Body of pancreas (tissue), 4 donors: ENCODE data around the gene NF2. TPM values are rescaled to one million over a fixed set of nuclear protein-coding genes. Genes with fewer than 3 reads are reported as not detected.

Experiments
- ATAC-seq: fragments of 150-250 bp; one replicate; pipeline ENCODE4 v1.9.1; 2016
- DNase-seq, 4 donors: peaks; one replicate each; pipeline ENCODE4 v3.0.0-alpha.2; 2019
- H3K27ac ChIP-seq, 4 donors: fragments of 200-600 bp; sonication (generic); 1 replicate in 3 of 4; 2 replicates in 1 of 4; pipeline versions ENCODE4 v1.5.1 to v1.6.1; 2016 to 2019; ENCODE audit warnings: mild to moderate bottlenecking in 1 of 4, mixed read lengths in 1 of 4, moderate library complexity in 1 of 4
- H3K27me3 ChIP-seq, 2 donors: fragments of 200-600 bp; sonication (generic); one replicate each; pipeline ENCODE4 v1.6.0; 2016; ENCODE audit warnings: mild to moderate bottlenecking in 1 of 2
- H3K36me3 ChIP-seq, 2 donors: fragments of 200-600 bp; sonication (generic); replicated peaks in 1 of 2; 2 replicates each; pipeline ENCODE4 v1.5.1; 2016; ENCODE audit warnings: low read depth in 2 of 2; ENCODE audit not compliant: insufficient read depth in 1 of 2
- H3K4me1 ChIP-seq: fragments of 200-600 bp; sonication (generic); one replicate; pipeline ENCODE4 v1.6.0; 2016
- H3K4me3 ChIP-seq, 2 donors: fragments of 200-600 bp; sonication (generic); 1 replicate in 1 of 2; 2 replicates in 1 of 2; pipeline ENCODE4 v1.5.1; 2016 to 2019
- H3K9me3 ChIP-seq, 3 donors: fragments of 200-600 bp; sonication (generic); 1 replicate in 2 of 3; 2 replicates in 1 of 3; pipeline ENCODE4 v1.5.1; 2016
- POLR2A ChIP-seq, 3 donors: fragments of 450-650 bp; IDR thresholded peaks; one replicate each; pipeline ENCODE4 v1.6.1; 2016; ENCODE audit warnings: antibody characterized with exemption in 3 of 3, mild to moderate bottlenecking in 2 of 3
- WGBS, 2 donors: methylation state at CpG; one replicate each; pipeline ENCODE4 v1.1.5; 2017; 5-methylcytosine and 5-hydroxymethylcytosine counted together
- intact Hi-C: fragments of 100-400 bp; cut with DNase I; formaldehyde crosslinking; loops from one replicate; pipeline ENCODE4 v1.15.1; 2023
- total RNA-seq, 2 donors: library from RNA; depleted of rRNA; stranded (reverse); fragments of >200 nt; gene quantifications; one replicate each; pipeline ENCODE4 v1.1.0, GENCODE V29; 2016
- TF ChIP-seq, protein P1 (sequence below), 7 experiments: fragments of 450-650 bp in 4 of 7; fragments of 200-600 bp in 3 of 7; sonication (generic) in 3 of 7; IDR thresholded peaks; one replicate each; pipeline ENCODE4 v1.5.1; 2016 to 2019; ENCODE audit warnings: antibody characterized with exemption in 7 of 7

Gene NF2
- total RNA-seq, 2 donors from 2014 or later = 21.4 to 26.5 TPM

DNA sequence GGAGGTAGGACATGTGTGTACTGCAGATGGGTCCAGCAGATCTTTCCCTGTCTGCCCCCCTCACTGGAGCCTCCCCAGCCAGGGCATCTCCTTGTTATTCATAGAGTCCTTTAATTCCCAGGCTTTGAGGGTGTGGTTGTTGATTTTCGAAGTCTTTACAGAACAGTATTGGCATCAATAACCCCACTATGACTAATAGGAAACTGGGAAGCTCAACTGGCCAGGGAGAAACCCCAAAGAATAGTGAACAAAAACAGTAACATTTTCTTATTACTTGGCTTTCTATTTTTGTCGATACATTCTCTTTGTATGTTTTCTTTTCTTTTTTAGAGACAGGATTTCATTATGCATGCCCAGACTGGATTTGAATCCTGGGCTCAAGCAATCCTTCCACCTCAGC lies 57.9 kb downstream of the NF2 start:
- TF ChIP-seq POLR2A (IDR thresholded peaks at IDR 0.05) = no peak
- TF ChIP-seq, protein P1, sequence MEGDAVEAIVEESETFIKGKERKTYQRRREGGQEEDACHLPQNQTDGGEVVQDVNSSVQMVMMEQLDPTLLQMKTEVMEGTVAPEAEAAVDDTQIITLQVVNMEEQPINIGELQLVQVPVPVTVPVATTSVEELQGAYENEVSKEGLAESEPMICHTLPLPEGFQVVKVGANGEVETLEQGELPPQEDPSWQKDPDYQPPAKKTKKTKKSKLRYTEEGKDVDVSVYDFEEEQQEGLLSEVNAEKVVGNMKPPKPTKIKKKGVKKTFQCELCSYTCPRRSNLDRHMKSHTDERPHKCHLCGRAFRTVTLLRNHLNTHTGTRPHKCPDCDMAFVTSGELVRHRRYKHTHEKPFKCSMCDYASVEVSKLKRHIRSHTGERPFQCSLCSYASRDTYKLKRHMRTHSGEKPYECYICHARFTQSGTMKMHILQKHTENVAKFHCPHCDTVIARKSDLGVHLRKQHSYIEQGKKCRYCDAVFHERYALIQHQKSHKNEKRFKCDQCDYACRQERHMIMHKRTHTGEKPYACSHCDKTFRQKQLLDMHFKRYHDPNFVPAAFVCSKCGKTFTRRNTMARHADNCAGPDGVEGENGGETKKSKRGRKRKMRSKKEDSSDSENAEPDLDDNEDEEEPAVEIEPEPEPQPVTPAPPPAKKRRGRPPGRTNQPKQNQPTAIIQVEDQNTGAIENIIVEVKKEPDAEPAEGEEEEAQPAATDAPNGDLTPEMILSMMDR (IDR thresholded peaks at IDR 0.05) = no peak
- Histone ChIP-seq H3K9me3 (no peaks in the 10 kb centered on the region), H3K4me1 (no peaks in the 10 kb centered on the region), H3K4me3 (no peak overlapping the region), H3K36me3 (peaks cover 0 to 23% of the 10 kb centered on the region in 2 donors), H3K27me3 (no peaks in the 10 kb centered on the region), H3K27ac (no peak overlapping the region)
- ATAC-seq (no peak), DNase-seq (no peak)
- WGBS, 2 donors = 81 to 86% methylated on average over 2 of the region's 2 CpGs
- intact Hi-C loops = no loop called here

DNA sequence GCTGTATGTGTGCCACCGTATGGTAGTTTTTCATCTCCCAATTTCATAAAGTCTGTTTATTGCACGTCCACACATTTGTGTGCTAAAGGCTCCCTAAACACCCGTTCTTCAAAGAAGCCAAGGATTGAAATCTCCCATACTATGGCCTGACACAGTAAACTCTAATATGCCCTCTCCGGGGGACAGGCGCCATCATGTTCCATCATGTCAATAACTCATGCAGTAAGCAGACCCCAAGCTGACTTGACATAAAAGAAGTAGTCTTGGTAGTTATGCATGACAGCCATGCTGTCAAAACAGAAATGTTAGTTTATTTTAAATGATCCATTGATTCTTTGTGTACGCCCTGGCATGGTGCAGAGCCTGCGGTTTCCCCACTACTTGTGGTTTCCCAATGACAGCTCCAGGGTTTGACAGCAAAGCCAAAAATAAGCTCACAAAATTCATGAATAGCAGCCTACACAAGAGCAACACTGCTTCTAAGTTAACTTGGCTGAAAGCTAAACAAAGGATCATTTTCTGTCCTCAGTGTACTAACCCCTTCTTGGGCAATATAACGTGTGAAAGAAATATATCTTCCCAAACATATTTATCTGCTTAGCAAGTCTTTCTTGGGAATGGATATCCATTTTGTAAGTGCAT lies 59.9 kb downstream of the NF2 start:
- Histone ChIP-seq H3K4me1 (no peaks in the 10 kb centered on the region), H3K27ac (no peak overlapping the region), H3K9me3 (no peaks in the 10 kb centered on the region), H3K27me3 (no peaks in the 10 kb centered on the region), H3K4me3 (no peak overlapping the region), H3K36me3 (peaks cover 3 to 25% of the 10 kb centered on the region in 2 donors)
- intact Hi-C loops = no loop called here
- ATAC-seq = no peak
- DNase-seq = no peak
- TF ChIP-seq, protein P1 (IDR thresholded peaks at IDR 0.05) = no peak
- WGBS, 2 donors = 89 to 90% methylated on average over 8 of the region's 8 CpGs

DNA sequence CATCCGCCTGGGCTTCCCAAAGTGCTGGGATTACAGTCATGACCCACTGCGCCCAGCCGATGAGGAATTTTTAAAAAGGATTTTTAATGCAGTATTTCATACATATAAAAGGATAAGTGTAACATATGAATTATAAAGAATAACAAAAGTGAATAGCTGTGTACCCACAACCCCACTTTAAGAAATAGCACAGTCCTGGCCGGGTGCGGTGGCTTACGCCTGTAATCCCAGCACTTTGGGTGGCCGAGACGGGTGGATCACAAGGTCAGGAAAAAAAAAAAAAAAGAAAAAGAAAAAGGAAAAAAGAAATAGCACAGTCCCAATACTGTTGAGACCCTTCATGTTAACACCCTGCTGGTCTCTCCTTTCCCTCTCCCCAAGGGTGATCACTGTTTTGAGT lies 62.1 kb downstream of the NF2 start:
- ATAC-seq (no peak), DNase-seq (no peak)
- whole genome bisulfite sequencing, 2 donors = 92 to 93% methylated on average over 8 of the region's 8 CpGs
- Histone ChIP-seq H3K27ac (no peak overlapping the region), H3K4me1 (no peaks in the 10 kb centered on the region), H3K27me3 (no peaks in the 10 kb centered on the region), H3K36me3 (peaks cover 3 to 34% of the 10 kb centered on the region in 2 donors), H3K4me3 (no peak overlapping the region), H3K9me3 (no peaks in the 10 kb centered on the region)
- TF ChIP-seq, protein P1 (IDR thresholded peaks at IDR 0.05) = no peak
- TF ChIP-seq POLR2A (IDR thresholded peaks at IDR 0.05) = no peak
- intact Hi-C loops = no loop called here

DNA sequence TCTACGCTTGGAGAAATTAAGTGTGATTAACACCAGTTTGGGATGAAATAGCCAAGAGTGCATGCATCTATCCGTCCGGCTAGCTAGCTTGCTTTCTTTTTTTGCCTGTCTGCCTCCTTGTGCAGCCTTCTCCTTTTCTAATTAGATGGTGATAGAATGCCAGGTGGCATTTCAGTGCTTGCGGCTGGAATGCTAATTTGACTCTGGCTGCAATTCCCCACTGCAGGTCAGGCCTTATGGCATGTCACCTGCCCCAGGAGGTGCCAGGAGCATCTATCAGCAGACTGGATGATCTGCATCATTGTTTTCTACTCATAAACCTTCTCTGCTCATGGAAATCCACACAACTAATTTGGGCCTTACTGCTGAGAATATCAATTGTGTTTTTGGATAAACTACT lies 65.2 kb downstream of the NF2 start:
- no peak overlapping the region for H3K27ac ChIP-seq
- intact Hi-C loops = no loop called here
- DNase-seq (no peak), ATAC-seq (no peak)
- no peak overlapping the region for H3K4me3 ChIP-seq
- TF ChIP-seq, protein P1 (IDR thresholded peaks at IDR 0.05) = no peak
- TF ChIP-seq POLR2A (IDR thresholded peaks at IDR 0.05) = no peak
- H3K27me3 ChIP-seq = no peaks in the 10 kb centered on the region
- peaks cover 3 to 29% of the 10 kb centered on the region in 2 donors for H3K36me3 ChIP-seq
- no peaks in the 10 kb centered on the region for H3K4me1 ChIP-seq
- no peaks in the 10 kb centered on the region for H3K9me3 ChIP-seq
- WGBS, 2 donors = 97 to 98% methylated on average over 4 of the region's 4 CpGs

DNA sequence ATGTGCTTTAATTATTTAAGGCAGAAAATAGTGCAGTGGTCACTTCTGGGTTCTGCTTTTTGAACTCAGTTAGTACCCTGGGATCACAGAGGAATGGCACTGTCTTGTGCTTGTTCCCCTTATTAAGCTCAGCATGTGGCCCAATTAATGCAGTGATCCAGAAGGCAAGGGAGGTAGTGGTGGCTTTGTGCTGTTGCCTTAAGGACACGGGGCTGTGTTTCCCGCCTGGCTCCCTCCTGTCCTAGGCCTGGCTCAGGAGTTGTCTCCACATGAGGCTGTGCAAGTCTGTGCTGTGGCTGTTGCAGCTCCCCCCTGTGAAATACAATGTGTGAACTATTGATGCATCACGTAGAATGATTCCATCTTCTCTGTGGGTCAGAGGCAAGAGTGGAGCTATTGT lies 67.2 kb downstream of the NF2 start:
- no peak for ATAC-seq
- intact Hi-C loops = no loop called here
- Histone ChIP-seq H3K4me3 (no peak overlapping the region), H3K36me3 (peaks cover 3 to 39% of the 10 kb centered on the region in 2 donors), H3K9me3 (no peaks in the 10 kb centered on the region), H3K27me3 (no peaks in the 10 kb centered on the region), H3K27ac (no peak overlapping the region), H3K4me1 (no peaks in the 10 kb centered on the region)
- DNase-seq = no peak
- WGBS, 2 donors = 82 to 93% methylated on average over 3 of the region's 3 CpGs
- TF ChIP-seq, protein P1 (IDR thresholded peaks at IDR 0.05) = no peak
- no peak for TF ChIP-seq POLR2A (IDR thresholded peaks at IDR 0.05)
